IMR-90 (cell line): Measurements from ENCODE around the gene ARPC2. TPM values are rescaled to one million over a fixed set of nuclear protein-coding genes. Genes with fewer than 3 reads are reported as not detected.

ENCODE experiments used
- ATAC-seq: fragments of 200-7000 bp; cut with Tn5 transposase; 2 replicates; pipeline ENCODE4 v1.9.1; 2020; ENCODE audit warnings: low read depth, mild to moderate bottlenecking, moderate library complexity
- BruUV-seq: library from RNA; stranded (reverse); fragments of 400-500 nt; replicated peaks from 2 replicates; lab custom pipeline; 2021; lab: Mats Ljungman, UMichigan
- CTCF ChIA-PET: fragments of 300-600 bp; formaldehyde crosslinking; extraction: SDS; loops from one replicate; lab custom pipeline; 2021; ENCODE audit warnings: antibody characterized with exemption; lab: Yijun Ruan, JAX
- POLR2A ChIA-PET: fragments of 300-600 bp; sonication (Branson Sonifier 250); formaldehyde crosslinking; loops from one replicate; lab custom pipeline; 2022; ENCODE audit warnings: antibody characterized with exemption; ENCODE audit not compliant: unreplicated experiment; lab: Charles Lee
- DNase-seq: peaks from one replicate; pipeline ENCODE4 v3.0.0; 2013
- H2AFZ ChIP-seq: replicated peaks from 2 replicates; pipeline ENCODE3; 2013; ENCODE audit warnings: low read length, mild to moderate bottlenecking; ENCODE audit not compliant: poor library complexity
- H2AK5ac ChIP-seq: 2 replicates; pipeline ENCODE4 v1.6.1; 2013; ENCODE audit warnings: low read depth, low read length, inconsistent platforms
- H2AK9ac ChIP-seq: replicated peaks from 2 replicates; pipeline ENCODE3; 2013; ENCODE audit warnings: mild to moderate bottlenecking, low read depth, low read length, moderate library complexity; ENCODE audit not compliant: poor library complexity
- H2BK120ac ChIP-seq: 2 replicates; pipeline ENCODE4 v1.6.1; 2013; ENCODE audit warnings: low read depth, low read length, inconsistent platforms
- H2BK15ac ChIP-seq: 3 replicates; pipeline ENCODE4 v1.6.1; 2013; ENCODE audit warnings: low read depth, low read length, inconsistent platforms
- H2BK20ac ChIP-seq: 2 replicates; pipeline ENCODE4 v1.6.1; 2013; ENCODE audit warnings: low read depth, mild to moderate bottlenecking, inconsistent platforms, low read length, moderate library complexity
- H2BK5ac ChIP-seq: 2 replicates; pipeline ENCODE4 v1.6.1; 2013; ENCODE audit warnings: mild to moderate bottlenecking, low read depth, low read length, inconsistent platforms; ENCODE audit not compliant: poor library complexity, severe bottlenecking
- H3K14ac ChIP-seq: replicated peaks from 2 replicates; pipeline ENCODE4 v1.6.1; 2013; ENCODE audit warnings: low read depth, low read length, inconsistent platforms
- H3K18ac ChIP-seq: 2 replicates; pipeline ENCODE4 v1.6.1; 2013; ENCODE audit warnings: low read depth, low read length, control low read depth
- H3K23ac ChIP-seq: 2 replicates; pipeline ENCODE4 v1.6.1; 2013; ENCODE audit warnings: low read depth, low read length, inconsistent platforms
- H3K27ac ChIP-seq: 2 replicates; pipeline ENCODE4 v1.5.1; 2013; ENCODE audit warnings: mild to moderate bottlenecking, control low read depth, low read length; ENCODE audit not compliant: insufficient read depth
- H3K27me3 ChIP-seq: 2 replicates; pipeline ENCODE4 v1.6.1; 2013; ENCODE audit warnings: low read length; ENCODE audit not compliant: control insufficient read depth, insufficient read depth
- H3K36me3 ChIP-seq: 2 replicates; pipeline ENCODE4 v1.6.1; 2013; ENCODE audit warnings: low read length, mixed read lengths; ENCODE audit not compliant: control insufficient read depth, insufficient read depth
- H3K4ac ChIP-seq: 2 replicates; pipeline ENCODE4 v1.6.1; 2013; ENCODE audit warnings: low read depth, low read length, inconsistent platforms
- H3K4me1 ChIP-seq: 2 replicates; pipeline ENCODE4 v1.6.1; 2013; ENCODE audit warnings: low read length, mixed read lengths; ENCODE audit not compliant: control insufficient read depth, insufficient read depth
- H3K4me2 ChIP-seq: 2 replicates; pipeline ENCODE4 v1.6.1; 2013; ENCODE audit warnings: low read depth, mild to moderate bottlenecking, control low read depth, low read length, moderate library complexity
- H3K4me3 ChIP-seq: 2 replicates; pipeline ENCODE4 v1.5.1; 2013; ENCODE audit warnings: low read depth, mild to moderate bottlenecking, control low read depth, low read length, moderate library complexity; ENCODE audit not compliant: insufficient read depth
- H3K56ac ChIP-seq: 2 replicates; pipeline ENCODE4 v1.6.1; 2013; ENCODE audit warnings: low read length, inconsistent platforms; ENCODE audit not compliant: insufficient read depth; ENCODE audit errors: extremely low read depth
- H3K79me1 ChIP-seq, 2 experiments: 2 replicates each; pipeline ENCODE4 v1.6.1; 2013; ENCODE audit warnings: low read length in 2 of 2, inconsistent platforms in 1 of 2, low read depth in 1 of 2
- H3K9ac ChIP-seq: 2 replicates; pipeline ENCODE4 v1.6.1; 2013; ENCODE audit warnings: low read depth, low read length, control low read depth
- H3K9me1 ChIP-seq: 2 replicates; pipeline ENCODE4 v1.6.1; 2013; ENCODE audit warnings: low read length, inconsistent platforms; ENCODE audit not compliant: insufficient read depth
- H3K9me3 ChIP-seq: 2 replicates; pipeline ENCODE4 v1.6.1; 2013; ENCODE audit warnings: low read length; ENCODE audit not compliant: control insufficient read depth, insufficient read depth
- H4K20me1 ChIP-seq: 2 replicates; pipeline ENCODE4 v1.6.1; 2013; ENCODE audit warnings: low read length, inconsistent platforms; ENCODE audit not compliant: insufficient read depth
- H4K5ac ChIP-seq: 2 replicates; pipeline ENCODE4 v1.6.1; 2013; ENCODE audit warnings: mild to moderate bottlenecking, low read depth, low read length, control low read depth
- H4K8ac ChIP-seq, 2 experiments: 2 replicates each; pipeline ENCODE4 v1.6.1; 2013; ENCODE audit warnings: low read depth in 2 of 2, low read length in 2 of 2, control low read depth in 1 of 2, inconsistent platforms in 1 of 2
- H4K91ac ChIP-seq: 2 replicates; pipeline ENCODE4 v1.6.1; 2013; ENCODE audit warnings: low read depth, low read length, inconsistent platforms; ENCODE audit not compliant: insufficient read depth
- CEBPB ChIP-seq: IDR thresholded peaks from 2 replicates; pipeline ENCODE4 v1.6.1; 2012; ENCODE audit warnings: low read depth, low read length, improper control_type of control experiment
- CHD1 ChIP-seq: IDR thresholded peaks from 2 replicates; pipeline ENCODE4 v1.6.1; 2012; ENCODE audit warnings: low read depth, low read length, improper control_type of control experiment
- MAFK ChIP-seq: IDR thresholded peaks from 2 replicates; pipeline ENCODE4 v1.6.1; 2012; ENCODE audit warnings: low read depth, low read length, improper control_type of control experiment
- MAZ ChIP-seq: IDR thresholded peaks from 2 replicates; pipeline ENCODE4 v1.6.1; 2012; ENCODE audit warnings: low read depth, mild to moderate bottlenecking, low read length, improper control_type of control experiment, moderate library complexity, borderline replicate concordance
- POLR2A ChIP-seq: IDR thresholded peaks from 2 replicates; pipeline ENCODE4 v1.6.1; 2012; ENCODE audit warnings: mild to moderate bottlenecking, low read depth, low read length
- RAD21 ChIP-seq: IDR thresholded peaks from 2 replicates; pipeline ENCODE4 v1.6.1; 2012; ENCODE audit warnings: low read length, improper control_type of control experiment
- SMC3 ChIP-seq: fragments of 150-350 bp; IDR thresholded peaks from 2 replicates; pipeline ENCODE4 v1.6.1; 2016; ENCODE audit warnings: low read depth, mild to moderate bottlenecking, antibody characterized with exemption, low read length, moderate library complexity
- WGBS, 2 experiments: methylation state at CpG; one replicate each; pipeline versions ENCODE4 v1.1.5 to v1.1.7; 2013; ENCODE audit warnings: missing lambda C conversion rate in 2 of 2; ENCODE audit not compliant: insufficient read length in 1 of 2; ENCODE audit errors: extremely low coverage in 2 of 2; 5-methylcytosine and 5-hydroxymethylcytosine counted together
- dilution Hi-C: fragments of 300-500 bp; cut with HindIII; formaldehyde crosslinking; loops from one replicate; pipeline ENCODE4 v1.14.3; 2018; ENCODE audit warnings: low sequenced_read_pairs; ENCODE audit not compliant: unreplicated experiment
- in situ Hi-C: fragments of 300-500 bp; cut with MboI; formaldehyde crosslinking; loops from 3 replicates; pipeline ENCODE4 v1.14.3; 2019; ENCODE audit warnings: low sequenced_read_pairs, inconsistent platforms, mixed read lengths
- intact Hi-C: fragments of 100-400 bp; cut with micrococcal nuclease; formaldehyde crosslinking; loops from 2 replicates; pipeline ENCODE4 v1.10.0; 2022
- polyA plus RNA-seq, 3 experiments: library from polyadenylated mRNA; depleted of rRNA; stranded (reverse); fragments of >200 nt; gene quantifications; 2 replicates each; pipeline ENCODE4 v1.2.3, GENCODE V29; 2012; ENCODE audit warnings: low replicate concordance in 1 of 3
- total RNA-seq: library from RNA; depleted of rRNA; stranded (reverse); fragments of >200 nt; gene quantifications from 2 replicates; pipeline ENCODE4 v1.2.3, GENCODE V29; 2012

ARPC2 gene
- total and polyA plus RNA-seq, 2 of the 4 experiments (the other 2 are of a cell fraction): 561 to 635 TPM

GRCh38 chr2:218264773-218265561 is 48.0 kb downstream of the ARPC2 start:
- intact Hi-C loops: no loop called here

More at GRCh38 chr2:218264773-218265561, 48.0 kb downstream of the ARPC2 start:
- H4K91ac ChIP-seq: no peak overlapping the region
- no peak overlapping the region for H2AK9ac ChIP-seq
- H2AK5ac ChIP-seq: no peak overlapping the region
- no peak overlapping the region for H3K4ac ChIP-seq
- TF ChIP-seq SMC3 (no peak), CHD1 (no peak), POLR2A (no peak), RAD21 (no peak), MAZ (no peak), CEBPB (no peak), MAFK (no peak)
- H3K23ac ChIP-seq: no peak overlapping the region
- DNase-seq (no peak), ATAC-seq (no peak)
- no peaks in the 10 kb centered on the region for H3K9me3 ChIP-seq
- H2BK20ac ChIP-seq: no peak overlapping the region
- H3K27ac ChIP-seq: no peak overlapping the region
- no peak overlapping the region for H3K4me3 ChIP-seq
- no peak overlapping the region for H3K56ac ChIP-seq
- H3K14ac ChIP-seq: no peak overlapping the region
- H2AFZ ChIP-seq: no peak overlapping the region
- no peak overlapping the region for H2BK15ac ChIP-seq
- no peak overlapping the region for H3K4me2 ChIP-seq
- H4K8ac ChIP-seq: no peak overlapping the region
- H4K5ac ChIP-seq: no peak overlapping the region
- H3K36me3 ChIP-seq: peaks cover 41% of the 10 kb centered on the region
- peaks cover 3% of the 10 kb centered on the region for H3K4me1 ChIP-seq
- in situ Hi-C loops: no loop called here
- H2BK5ac ChIP-seq: no peak overlapping the region
- BruUV-seq: TSS peak; percentile 62
- H3K18ac ChIP-seq: no peak overlapping the region
- peaks cover 3% of the 10 kb centered on the region; the same call in 1 of the 2 replicates for H3K9me1 ChIP-seq
- H3K27me3 ChIP-seq: no peaks in the 10 kb centered on the region
- ChIA-PET POLR2A (no interaction called here), CTCF (no interaction called here)
- 92% methylated on average over 10 of the region's 22 CpGs; no CpG with 5 or more reads in 1 of the 2 experiments for WGBS, 2 experiments
- peaks cover 9% of the 10 kb centered on the region; the same call in 1 of the 2 replicates for H4K20me1 ChIP-seq
- dilution Hi-C loops: no loop called here
- H3K79me1 ChIP-seq: peaks cover 11 to 17% of the 10 kb centered on the region in 2 experiments
- H3K9ac ChIP-seq: no peak overlapping the region
- no peak overlapping the region for H2BK120ac ChIP-seq
